Endothelial cell of umbilical vein (primary cell): Measurements from ENCODE around the gene CLRN3. TPM values are rescaled to one million over a fixed set of nuclear protein-coding genes. Genes with fewer than 3 reads are reported as not detected.
A peak's percentile ranks its signal among the peaks of the same experiment; 100 is the strongest.

Source experiments
- BruUV-seq: library from RNA; stranded (reverse); fragments of 400-500 nt; replicated peaks from 2 replicates; lab custom pipeline; 2021; lab: Mats Ljungman, UMichigan
- CTCF ChIA-PET: fragments of 300-600, 350-600 bp; sonication (Branson Sonifier 250); formaldehyde crosslinking; loops from one replicate; lab custom pipeline; 2021; ENCODE audit warnings: antibody characterized with exemption, inconsistent platforms; lab: Charles Lee
- POLR2A ChIA-PET: fragments of 300-600, 350-600 bp; sonication (Branson Sonifier 250); formaldehyde crosslinking; loops from one replicate; lab custom pipeline; 2021; ENCODE audit warnings: antibody characterized with exemption, inconsistent platforms; lab: Charles Lee
- DNase-seq: peaks from one replicate; pipeline ENCODE4 v3.0.0-alpha.2; 2011; ENCODE audit warnings: low read depth, low spot score
- FAIRE-seq: peaks from 2 replicates; lab custom pipeline; 2011; peaks lifted over from hg19 to GRCh38; lab: Jason Lieb, UNC
- H2AFZ ChIP-seq: 2 replicates; pipeline ENCODE4 v1.6.0; 2012; ENCODE audit warnings: low read depth, low read length, control low read depth, inconsistent platforms
- H3K27ac ChIP-seq: 2 replicates; pipeline ENCODE4 v1.5.1; 2011; ENCODE audit warnings: low read depth, mild to moderate bottlenecking, control low read depth, low read length, moderate library complexity; ENCODE audit not compliant: insufficient read depth
- H3K27me3 ChIP-seq, 2 experiments: 2 replicates each; pipeline versions ENCODE4 v1.6.0 to v1.6.1; 2011; ENCODE audit warnings: low read length in 2 of 2, mixed read lengths in 1 of 2; ENCODE audit not compliant: control insufficient read depth in 2 of 2, insufficient read depth in 2 of 2
- H3K36me3 ChIP-seq, 2 experiments: 2 replicates in 1 of 2; 3 replicates in 1 of 2; pipeline ENCODE4 v1.5.1; 2011; ENCODE audit warnings: low read length in 2 of 2, mild to moderate bottlenecking in 1 of 2, moderate library complexity in 1 of 2; ENCODE audit not compliant: control insufficient read depth in 2 of 2, insufficient read depth in 2 of 2; ENCODE audit errors: extremely low read depth in 1 of 2
- H3K4me1 ChIP-seq: 3 replicates; pipeline ENCODE4 v1.5.1; 2011; ENCODE audit warnings: mild to moderate bottlenecking, low read length; ENCODE audit not compliant: control insufficient read depth, insufficient read depth; ENCODE audit errors: extremely low read depth
- H3K4me2 ChIP-seq: 2 replicates; pipeline ENCODE4 v1.6.1; 2011; ENCODE audit warnings: low read length, control low read depth, mixed read lengths; ENCODE audit not compliant: insufficient read depth
- H3K4me3 ChIP-seq, 3 experiments: fragments of 200-600 bp in 1 of 3; sonication (generic), shearing (Covaris generic) in 1 of 3; replicated peaks in 1 of 3; 2 replicates each; pipeline ENCODE4 v1.5.1; 2011 to 2016; ENCODE audit warnings: control low read depth in 3 of 3, low read length in 3 of 3, mild to moderate bottlenecking in 2 of 3, inconsistent platforms in 1 of 3, low read depth in 1 of 3, moderate library complexity in 1 of 3; ENCODE audit not compliant: insufficient read depth in 1 of 3
- H3K79me2 ChIP-seq: 2 replicates; pipeline ENCODE4 v1.6.0; 2012; ENCODE audit warnings: low read length, inconsistent platforms; ENCODE audit not compliant: control insufficient read depth, insufficient read depth
- H3K9ac ChIP-seq: replicated peaks from 2 replicates; pipeline ENCODE3; 2011; ENCODE audit warnings: low read length, control low read depth; ENCODE audit not compliant: insufficient read depth; ENCODE audit errors: extremely low read depth
- H3K9me1 ChIP-seq: replicated peaks from 3 replicates; pipeline ENCODE4 v1.6.0; 2011; ENCODE audit warnings: mild to moderate bottlenecking, low read length; ENCODE audit not compliant: control insufficient read depth, insufficient read depth; ENCODE audit errors: extremely low read depth
- H3K9me3 ChIP-seq: replicated peaks from 2 replicates; pipeline ENCODE4 v1.5.1; 2012; ENCODE audit warnings: low read length, inconsistent platforms; ENCODE audit not compliant: control insufficient read depth, insufficient read depth
- H4K20me1 ChIP-seq: replicated peaks from 2 replicates; pipeline ENCODE3; 2011; ENCODE audit warnings: mild to moderate bottlenecking, low read length; ENCODE audit not compliant: control insufficient read depth, insufficient read depth; ENCODE audit errors: extremely low read depth
- CTCF ChIP-seq, 2 donors: IDR thresholded peaks; 1 replicate in 1 of 2; 2 replicates in 1 of 2; pipeline ENCODE4 v1.5.1; 2011; ENCODE audit warnings: low read length in 2 of 2, mild to moderate bottlenecking in 2 of 2, moderate library complexity in 2 of 2, control low read depth in 1 of 2, inconsistent platforms in 1 of 2, low read depth in 1 of 2; ENCODE audit not compliant: insufficient read depth in 1 of 2; ENCODE audit errors: extremely low read depth in 1 of 2
- FOS ChIP-seq: IDR thresholded peaks from 2 replicates; pipeline ENCODE4 v1.6.1; 2011; ENCODE audit warnings: mild to moderate bottlenecking, low read length, moderate library complexity, borderline replicate concordance; ENCODE audit not compliant: insufficient read depth
- dilution Hi-C: fragments of 300-500 bp; cut with MboI; formaldehyde crosslinking; loops from one replicate; pipeline ENCODE4 v1.15.0; 2019; ENCODE audit warnings: low sequenced_read_pairs; ENCODE audit not compliant: extremely low pct_ligation_motif_present
- intact Hi-C: fragments of 100-400 bp; cut with micrococcal nuclease; formaldehyde crosslinking; loops from one replicate; pipeline ENCODE4 v1.10.0; 2022
- polyA plus RNA-seq, 4 experiments: library from polyadenylated mRNA; depleted of rRNA in 3 of 4; stranded (reverse) in 3 of 4; unstranded in 1 of 4; fragments of >200 nt; gene quantifications; 2 replicates each; pipeline versions ENCODE4 v1.2.1 to v1.2.3, GENCODE V29; 2011 to 2012; ENCODE audit warnings: missing spikeins in 1 of 4
- total RNA-seq: library from RNA; stranded (reverse); gene quantifications from 2 replicates; pipeline ENCODE4 v1.2.3, GENCODE V29; 2021

The CLRN3 gene
- total and polyA plus RNA-seq, 2 donors (not counting 3 experiments of a cell fraction or from before 2014, with no cell fraction given): 0.07 TPM; not detected in 1

GRCh38 chr10:127872871-127873600 is 19.7 kb downstream of the CLRN3 start:
- Histone ChIP-seq H3K4me3 (no peak overlapping the region), H3K9me3 (no peaks in the 10 kb centered on the region), H3K4me2 (no peak overlapping the region), H2AFZ (no peak overlapping the region), H3K9ac (no peak overlapping the region), H3K27me3 (peaks cover 4 to 19% of the 10 kb centered on the region in 2 experiments), H3K9me1 (no peaks in the 10 kb centered on the region), H3K79me2 (no peaks in the 10 kb centered on the region), H3K36me3 (no peaks in the 10 kb centered on the region), H4K20me1 (no peaks in the 10 kb centered on the region), H3K27ac (no peak overlapping the region), H3K4me1 (peaks cover 5% of the 10 kb centered on the region)
- BruUV-seq: no TSS peak
- FAIRE-seq: no peak
- ChIA-PET POLR2A (no interaction called here), CTCF (interaction anchor here (1.3 to 6.2 kb wide), 3 partner anchors 190 to 197 kb away, joined by 4 to 66 read pairs (median 18); no protein-coding TSS in a partner anchor)
- TF ChIP-seq CTCF (IDR thresholded peaks at IDR 0.05; ENCODE audit: extremely low read depth in 1 of 2, insufficient read depth in 1 of 2, low read depth in 1 of 2, low read length in 2 of 2): peak; percentile 20 to 34
- no peak for TF ChIP-seq FOS
- intact Hi-C loops (no loop called here), dilution Hi-C loops (no loop called here)
- DNase-seq: peak; percentile 25
